ENCODE data around the gene NUP85.
"Not testable (repeated sequence)": the region's sequence is repeated elsewhere in the genome, so short reads cannot be mapped to it uniquely, and the experiment has no call there.

The NUP85 gene

DNA sequence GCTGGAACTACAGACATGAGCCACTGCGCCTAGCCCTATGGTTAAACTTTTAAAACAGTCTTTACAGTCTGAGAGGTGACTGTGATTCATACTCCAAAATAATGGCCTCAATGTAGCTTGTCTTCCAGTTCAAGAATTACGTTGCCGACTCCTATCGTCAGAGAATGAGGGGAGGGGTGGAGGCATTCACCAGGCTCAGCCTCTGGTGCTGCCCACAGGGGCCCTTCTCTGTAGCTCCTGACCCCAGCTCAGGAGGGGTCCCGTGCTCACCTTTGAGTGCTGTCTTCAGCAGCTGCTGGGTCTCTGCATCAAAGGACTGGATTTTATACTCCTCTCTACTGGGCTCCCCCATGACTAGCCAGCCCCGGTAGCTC, 64.4 kb downstream of the NUP85 start:
- DNase-seq (ENCODE audit: low spot score), result no peak

DNA sequence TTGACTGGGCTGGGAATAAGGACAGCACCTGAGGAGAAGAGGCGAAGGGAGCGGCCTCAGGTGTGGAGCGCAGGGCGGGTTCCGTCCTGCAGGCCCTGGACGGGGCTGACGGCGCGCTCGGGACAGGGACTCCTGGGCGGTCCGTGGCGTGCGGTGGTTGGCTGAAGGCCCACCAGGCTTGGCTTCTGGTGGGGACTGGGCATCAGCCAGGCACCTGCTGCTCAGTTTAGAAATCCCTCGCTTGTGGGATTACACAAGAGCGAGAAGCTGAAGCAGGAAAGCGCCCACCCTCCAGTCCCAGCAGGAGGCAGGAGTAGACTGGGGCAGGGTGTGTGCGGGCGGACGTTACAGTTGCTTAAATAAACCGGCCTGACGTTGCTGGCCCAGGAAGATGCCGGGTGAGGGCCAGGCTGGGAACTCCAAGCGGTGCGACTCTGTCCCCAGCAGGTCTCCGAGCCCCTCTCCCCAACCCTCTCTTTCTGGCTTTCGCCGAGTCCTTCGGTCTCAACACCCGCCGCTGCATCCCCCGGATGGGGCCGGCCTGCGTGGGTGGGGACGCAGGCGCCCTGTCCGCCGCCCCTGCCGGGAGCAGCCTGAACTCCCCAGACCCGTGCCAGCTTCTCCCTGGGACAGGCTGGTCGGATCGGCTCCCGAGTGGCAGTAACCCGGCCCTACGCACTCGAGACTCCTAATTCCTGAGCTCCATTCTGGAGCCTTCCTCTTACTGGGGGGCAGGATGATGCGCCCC, 64.9 kb downstream of the NUP85 start:
- peak; percentile 87 for DNase-seq (ENCODE audit: low spot score)

DNA sequence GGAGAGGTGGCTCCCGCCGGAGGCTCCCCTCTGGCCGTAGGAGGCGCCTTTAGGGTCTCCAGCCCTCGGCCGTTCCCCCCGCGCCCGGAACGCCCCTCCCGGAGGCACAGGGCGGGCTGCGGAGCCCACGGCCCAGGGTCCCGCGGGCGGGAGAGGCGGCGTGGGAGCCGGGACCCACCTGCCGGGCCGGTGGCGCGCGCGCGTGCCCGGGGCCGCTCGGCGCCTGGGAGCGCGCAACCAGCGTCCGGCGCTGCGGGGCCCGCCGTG, 65.4 kb downstream of the NUP85 start, which contains the start of gene MIF4GD:
Gene MIF4GD (minus strand): TSS at position 266 of the 267 bp plus-strand sequence. CDS start 1,036 bp downstream, outside the sequence.
- no peak for DNase-seq (ENCODE audit: low spot score)

DNA sequence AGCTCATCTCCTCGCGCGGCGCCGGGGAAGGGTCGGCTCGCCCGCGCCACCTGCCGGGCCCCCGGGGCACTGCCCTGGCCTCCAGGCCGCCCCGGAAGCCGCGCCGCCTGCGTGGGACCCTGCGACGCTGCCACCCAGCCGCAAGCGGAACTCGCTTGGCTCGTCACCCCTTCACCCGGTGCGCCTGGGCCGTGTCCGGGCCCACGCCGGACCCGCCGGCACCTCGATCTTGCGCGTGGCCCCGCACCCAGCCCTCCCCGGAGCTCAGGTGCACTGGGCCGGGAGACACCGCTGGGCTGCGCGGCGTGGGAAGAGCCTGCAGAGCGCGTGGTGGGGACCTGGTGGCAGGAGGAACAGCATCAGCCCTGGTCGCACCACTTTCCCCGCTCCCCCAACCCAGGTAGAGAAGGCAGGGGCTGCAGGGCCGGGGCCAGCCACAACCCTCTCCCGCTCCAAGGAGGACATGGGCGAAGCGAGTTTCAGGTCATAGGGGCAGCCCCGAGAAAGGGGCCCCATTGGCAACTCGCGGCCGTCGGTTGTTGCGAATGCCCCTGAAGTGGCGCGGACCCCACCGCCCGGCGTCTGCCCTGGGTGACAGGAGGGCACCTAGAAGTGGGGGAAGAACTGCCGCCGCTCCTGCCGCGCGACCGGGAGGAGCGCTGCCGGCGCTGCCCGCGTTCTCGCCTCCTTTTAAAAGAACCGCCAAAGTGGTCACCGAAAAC, 65.9 kb downstream of the NUP85 start:
- peak; percentile 88 for DNase-seq (ENCODE audit: low spot score)

DNA sequence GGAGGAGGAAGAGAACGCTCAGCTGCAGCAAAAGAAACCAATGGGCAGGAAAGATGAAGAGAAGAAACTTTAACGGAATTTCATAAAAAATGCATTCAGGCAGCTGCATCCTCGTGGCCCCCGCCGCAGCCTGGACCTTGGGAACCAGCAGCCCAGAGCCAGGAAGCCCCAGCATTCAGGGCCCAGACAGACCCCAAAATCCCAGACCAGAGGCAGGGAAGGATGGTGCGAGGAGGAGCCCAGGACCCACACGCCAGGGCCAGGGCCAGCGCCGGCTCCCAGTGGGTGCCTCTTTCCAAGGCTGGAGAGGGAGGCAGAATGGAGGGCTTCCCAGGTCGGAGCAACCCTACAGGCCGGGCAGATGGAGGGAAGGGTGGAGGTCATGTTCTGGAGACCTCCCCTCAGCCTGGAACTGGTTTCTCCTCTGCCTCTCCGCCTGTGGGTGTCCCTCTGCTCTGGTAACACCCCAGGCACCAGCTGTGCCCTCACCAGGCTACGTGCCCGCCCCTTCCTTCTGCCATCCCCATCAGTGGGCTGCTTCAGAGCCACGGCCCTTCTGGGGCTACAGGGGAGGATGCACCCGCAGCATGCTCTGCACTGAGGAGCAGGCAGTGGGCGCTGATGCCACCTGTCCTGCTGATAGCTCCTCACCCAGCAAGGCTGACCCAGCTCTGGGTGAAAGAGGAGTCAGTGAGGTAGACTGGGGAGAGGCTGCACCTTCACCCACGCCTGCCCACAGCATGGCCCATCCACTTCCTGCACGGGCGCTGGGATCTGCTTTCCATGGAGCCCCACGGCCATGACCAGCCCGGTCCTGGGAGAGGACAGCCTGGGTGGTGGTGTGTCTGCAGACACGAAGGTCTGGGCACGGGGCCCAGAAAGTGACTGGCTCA, 66.7 kb downstream of the NUP85 start:
- no peak for DNase-seq (ENCODE audit: low spot score)

DNA sequence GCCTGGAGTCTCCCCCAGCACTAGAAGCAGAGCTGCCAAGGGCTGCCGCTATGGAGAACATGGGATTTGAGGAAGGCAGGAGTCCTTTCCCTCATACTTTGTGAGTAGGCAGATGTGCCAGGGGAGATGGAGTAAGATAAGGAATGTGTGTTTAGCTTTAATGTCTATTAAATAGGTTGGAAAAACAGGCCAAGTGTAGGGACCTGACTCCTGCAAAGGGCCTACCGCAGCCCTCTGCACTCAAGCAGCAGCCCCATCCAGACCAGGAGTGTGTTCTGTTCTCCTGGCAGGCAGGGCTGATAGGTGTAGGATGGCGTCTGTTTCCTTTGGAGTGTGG, 67.3 kb downstream of the NUP85 start:
- DNase-seq (ENCODE audit: low spot score), result no peak

DNA sequence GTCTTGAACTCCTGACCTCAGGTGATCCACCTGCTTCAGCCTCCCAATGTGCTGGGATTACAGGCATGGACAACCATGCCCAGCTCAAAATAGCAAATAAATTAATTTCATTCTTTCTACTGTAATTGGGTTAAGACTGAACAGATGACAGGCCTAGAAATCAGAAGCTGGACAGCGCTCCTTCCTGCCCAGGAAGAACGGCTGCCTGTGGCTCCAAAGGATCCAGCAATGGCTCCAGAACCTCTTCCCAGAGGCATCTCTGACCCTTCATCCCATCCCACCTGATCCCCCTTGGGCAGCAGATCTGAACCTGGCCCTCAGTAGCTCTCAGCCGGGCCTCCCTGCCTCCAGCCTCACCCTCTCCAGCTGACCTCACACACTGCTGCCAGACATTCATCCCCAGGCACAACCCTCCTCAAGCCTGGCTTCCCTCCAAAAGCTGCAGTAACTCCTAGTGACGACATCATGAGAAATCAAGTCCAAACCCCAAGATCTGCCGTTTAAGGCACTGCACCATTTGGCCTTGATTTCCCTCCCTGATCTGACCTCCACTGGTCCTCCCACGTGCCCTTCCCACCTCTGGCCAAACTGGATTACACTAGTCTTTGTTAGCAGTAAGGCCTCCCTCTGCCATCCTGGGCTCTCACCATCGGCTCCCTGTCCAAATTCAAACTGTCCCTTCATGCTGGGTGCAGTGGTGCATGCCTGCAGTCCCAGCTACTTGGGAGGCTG, 68.7 kb downstream of the NUP85 start:
- DNase-seq (ENCODE audit: low spot score), result no peak

DNA sequence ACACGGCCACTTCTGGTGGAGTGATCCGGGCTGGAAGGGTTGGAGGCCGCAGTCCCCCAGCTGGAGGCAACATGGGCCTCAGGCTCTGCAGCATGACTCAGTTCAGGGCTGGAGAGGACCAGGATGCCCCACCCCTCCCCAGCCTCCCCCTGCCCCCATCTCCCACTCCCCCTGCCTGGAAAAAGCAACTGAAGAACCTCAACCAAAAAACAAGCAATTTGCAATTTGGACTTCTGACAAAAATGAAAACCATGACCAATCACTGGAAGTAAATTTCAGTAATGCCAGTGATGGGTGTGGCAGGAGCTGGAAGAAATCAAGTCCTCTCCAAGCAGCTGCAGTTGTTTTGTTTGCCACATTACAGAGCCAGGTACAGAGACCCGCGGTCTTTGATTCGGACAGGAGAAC, 72.2 kb downstream of the NUP85 start:
- no peak for DNase-seq (ENCODE audit: low spot score)

DNA sequence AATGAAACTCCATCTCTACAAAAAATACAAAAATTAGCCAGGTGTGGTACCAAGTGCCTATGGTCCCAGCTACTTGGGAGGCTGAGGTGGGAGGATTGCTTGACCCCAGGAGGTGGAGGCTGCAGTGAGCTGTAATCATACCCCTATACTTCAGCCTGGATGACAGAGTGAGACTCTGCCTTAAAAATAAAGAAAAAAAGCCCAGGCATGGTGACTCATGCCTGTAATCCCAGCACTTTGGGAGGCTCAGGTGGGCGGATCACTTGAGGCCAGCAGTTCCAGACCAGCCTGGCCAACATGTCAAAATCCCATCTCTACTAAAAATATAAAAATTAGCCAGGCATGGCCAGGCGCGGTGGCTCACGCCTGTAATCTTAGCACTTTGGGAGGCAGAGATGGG, 74.7 kb downstream of the NUP85 start:
- DNase-seq (ENCODE audit: low spot score), result not testable (repeated sequence)

DNA sequence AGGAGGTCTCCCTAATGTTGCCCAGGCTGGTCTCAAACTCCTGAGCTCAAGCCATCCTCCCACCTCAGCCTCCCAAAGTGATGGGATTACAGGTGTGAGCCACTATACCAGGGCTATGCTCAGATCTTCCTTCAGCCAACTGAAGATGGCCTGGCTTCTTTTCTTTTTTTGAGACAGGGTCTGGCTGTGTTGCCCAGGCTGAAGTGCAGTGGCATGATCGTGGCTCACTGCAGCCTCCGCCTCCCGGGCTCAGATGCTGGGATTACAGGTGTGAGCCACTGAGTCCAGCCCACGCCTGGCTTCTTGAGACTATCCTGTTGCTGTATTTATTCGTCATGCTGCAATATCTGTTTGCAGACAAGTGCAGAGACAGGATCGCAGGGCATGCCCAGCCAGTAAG, 79.6 kb downstream of the NUP85 start:
- DNase-seq (ENCODE audit: low spot score), result no peak
